Epidermal melanocyte (primary cell): ENCODE results near the gene TECTB.

Experiments
- DNase-seq: peaks from one replicate; pipeline ENCODE4 v3.0.0; 2011; ENCODE audit warnings: low spot score; ENCODE audit not compliant: insufficient read length

TECTB gene

DNA sequence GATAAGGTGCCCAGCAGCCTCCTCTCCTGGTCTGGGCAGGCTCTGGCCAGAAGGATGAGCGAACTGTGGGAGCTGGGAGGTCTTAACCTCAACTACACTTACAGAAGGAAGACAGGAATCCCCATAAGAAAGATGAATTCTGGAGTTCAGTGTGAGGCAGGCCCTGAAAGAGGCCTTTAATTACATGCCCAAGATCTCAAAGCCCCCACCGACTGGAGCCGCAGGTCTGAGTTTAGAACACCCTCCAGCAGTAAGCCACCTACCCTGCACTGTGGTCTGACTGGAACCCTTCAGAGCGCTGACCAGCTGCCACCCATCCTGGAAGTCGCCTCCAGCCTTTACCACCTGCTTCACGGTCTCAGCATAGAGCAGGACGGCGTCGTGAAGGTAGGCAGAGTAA, 62.5 kb downstream of the TECTB start:
- no peak for DNase-seq

DNA sequence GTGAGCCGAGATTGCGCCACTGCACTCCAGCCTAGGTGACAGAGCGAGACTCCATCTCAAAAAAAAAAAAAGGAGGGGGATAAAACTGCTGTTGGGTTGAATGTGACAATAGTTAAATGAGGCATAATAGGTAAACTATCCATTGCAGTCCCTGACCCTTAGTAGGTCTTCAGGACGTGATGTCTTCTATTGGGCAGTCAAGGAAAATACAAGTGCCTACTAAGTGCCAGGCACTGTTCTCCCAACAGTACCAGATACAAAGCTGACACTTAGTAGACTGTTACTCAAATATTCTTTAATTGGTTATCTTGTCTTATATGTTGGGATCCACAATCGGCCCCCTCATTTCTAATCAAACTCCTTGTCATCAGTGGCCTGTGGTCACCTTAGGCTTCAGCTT, 63.6 kb downstream of the TECTB start:
- DNase-seq, result no peak

DNA sequence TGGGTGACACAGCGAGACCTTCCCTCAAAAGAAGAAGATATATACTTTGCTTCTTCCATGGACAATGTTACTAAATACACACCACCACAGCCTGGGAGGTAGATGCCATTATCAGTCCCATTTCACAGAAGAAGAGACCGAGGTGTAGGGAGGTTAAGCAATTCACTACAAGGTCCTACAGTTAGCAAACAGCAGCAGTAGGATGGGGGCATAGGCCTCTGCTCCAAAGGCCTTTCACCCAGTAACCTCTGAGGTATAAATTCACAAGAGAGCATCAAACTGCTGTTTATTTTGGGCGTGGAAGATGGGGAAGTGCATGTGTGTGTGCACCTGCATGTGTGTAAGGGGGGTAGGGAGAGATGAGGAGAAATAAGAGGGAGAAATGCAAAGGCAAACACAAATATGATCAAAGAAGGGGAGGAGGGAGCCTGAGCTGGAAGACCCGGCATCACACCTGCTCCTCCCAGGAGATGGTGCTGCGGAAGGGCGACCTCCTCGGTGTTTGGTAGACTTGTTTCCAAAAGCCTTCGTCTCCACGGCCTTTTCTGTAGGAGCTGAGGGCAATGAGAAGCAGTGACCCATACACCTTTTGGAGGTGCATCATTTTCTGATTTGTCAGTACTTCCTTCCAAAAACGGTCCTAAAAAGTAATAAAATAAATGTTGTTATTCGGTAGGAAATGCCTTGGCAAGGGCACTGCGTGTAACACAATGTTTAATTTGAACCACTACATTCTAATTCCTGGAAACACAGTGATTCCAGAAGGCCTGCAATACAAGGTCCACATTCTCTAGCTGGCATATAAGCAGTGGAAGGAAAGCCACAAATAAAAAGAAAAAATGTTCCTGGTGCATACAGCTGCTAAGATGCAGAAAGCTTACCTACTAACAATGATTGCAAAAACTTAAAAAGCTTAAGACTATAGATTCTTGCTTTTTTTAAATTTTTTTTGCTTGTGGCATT, 64.8 kb downstream of the TECTB start:
- no peak for DNase-seq

DNA sequence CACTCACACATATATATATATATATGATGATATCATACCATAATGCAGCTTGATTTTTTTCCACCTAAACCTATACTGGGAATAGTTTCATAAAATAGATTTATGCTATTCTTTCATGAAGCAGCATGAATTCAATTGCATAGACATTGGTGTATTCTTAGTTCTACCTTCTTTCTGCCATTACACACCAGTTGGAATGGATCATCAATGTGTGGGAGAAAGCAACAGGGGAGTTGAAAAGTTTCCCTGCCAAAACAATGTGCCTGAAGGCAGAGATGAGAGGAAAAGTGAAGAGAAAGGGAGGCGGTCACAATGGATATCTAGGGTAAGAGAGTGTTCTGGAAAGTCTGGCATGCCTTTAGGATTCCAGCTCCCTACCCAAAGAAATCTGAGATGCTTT, 65.6 kb downstream of the TECTB start:
- no peak for DNase-seq

DNA sequence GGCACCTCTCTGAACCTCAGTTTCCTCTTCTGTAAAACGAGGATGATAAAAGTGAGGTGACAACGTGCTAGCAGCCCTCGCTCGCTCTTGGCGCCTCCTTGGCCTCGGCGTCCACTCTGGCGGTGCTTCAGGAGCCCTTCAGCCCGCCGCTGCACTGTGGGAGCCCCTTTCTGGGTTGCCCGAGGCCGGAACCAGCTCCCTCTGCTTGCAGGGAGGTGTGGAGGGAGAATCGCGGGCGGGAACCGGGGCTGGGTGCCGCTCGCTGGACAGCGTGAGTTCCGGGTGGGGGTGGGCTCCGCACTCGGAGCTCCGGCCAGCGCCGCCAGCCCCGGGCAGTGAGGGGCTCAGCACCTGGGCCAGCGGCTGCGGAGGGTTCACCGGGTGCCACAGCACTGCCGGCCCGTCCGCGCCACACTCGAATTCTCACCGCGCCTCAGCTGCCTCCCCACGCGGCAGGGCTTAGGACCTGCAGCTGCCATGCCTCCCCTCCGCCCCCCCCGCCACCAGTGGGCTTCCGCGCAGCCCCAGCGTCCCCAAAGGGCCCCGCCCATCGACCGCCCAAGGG, 66.4 kb downstream of the TECTB start:
- no peak for DNase-seq

DNA sequence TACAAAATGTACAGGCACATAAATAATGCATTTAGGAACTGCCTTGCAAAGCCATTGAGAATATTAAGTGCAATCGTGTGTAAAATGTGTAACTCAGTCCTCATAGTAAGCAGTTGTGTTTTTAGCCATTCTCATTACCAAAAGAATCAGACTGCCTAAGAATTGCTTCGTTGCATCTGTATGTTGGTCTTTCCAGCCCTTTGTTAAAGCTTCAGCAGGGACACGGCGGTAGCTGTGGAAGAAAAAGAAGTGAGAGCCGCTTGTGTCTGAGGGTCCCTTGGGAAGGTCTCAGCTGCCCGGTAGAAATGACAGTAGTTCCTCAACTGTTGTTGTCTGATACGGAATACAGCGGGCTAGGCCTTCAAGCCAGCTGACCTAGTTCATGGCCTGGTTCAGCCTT, 67.9 kb downstream of the TECTB start:
- DNase-seq, result no peak

DNA sequence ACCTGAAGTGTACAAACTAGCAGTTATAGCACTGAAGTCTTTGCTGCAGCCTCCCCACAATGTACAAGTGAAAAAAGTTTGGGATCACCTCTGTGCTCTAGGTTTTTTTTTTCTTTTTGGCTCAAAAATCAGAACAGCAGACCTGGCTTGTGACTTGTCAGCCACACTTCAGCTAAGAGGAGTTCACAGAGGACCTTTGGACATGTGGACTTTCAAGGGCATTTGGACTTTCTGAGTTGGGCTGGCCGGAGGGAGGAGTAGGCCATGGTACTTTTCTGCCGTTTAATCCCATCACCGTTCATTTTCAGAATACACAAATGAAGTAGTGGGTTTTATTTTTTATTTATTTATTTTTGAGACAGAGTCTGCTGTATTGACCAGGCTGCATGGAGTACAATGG, 68.8 kb downstream of the TECTB start:
- DNase-seq, result no peak

DNA sequence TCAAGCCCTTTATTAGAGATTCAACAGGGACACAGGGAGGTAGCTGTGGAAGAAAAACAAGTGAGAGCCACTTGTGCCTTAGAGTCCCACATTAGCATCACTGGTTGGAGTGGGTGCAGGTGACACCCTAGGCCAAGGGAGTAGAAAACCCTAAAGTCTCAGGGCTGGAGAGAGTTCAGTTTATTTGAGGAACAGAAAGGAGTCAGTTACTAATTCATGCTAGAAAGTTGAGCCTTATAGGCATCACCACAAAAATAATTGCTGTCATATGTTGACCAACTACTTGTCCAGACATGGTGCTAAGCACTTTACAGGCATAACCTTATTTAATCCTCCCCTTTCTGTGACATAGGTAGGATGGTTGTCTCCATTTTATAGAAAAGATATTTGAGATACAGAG, 69.8 kb downstream of the TECTB start:
- DNase-seq, result no peak
